SHP77 treated with DMSO at 0.1 percent for 48 hours (cell line): ENCODE measurements around the gene CD58.

Experiments
- DNase-seq: peaks from one replicate; lab custom pipeline; 2025; lab: John Stamatoyannopoulos, UW

The CD58 gene

DNA sequence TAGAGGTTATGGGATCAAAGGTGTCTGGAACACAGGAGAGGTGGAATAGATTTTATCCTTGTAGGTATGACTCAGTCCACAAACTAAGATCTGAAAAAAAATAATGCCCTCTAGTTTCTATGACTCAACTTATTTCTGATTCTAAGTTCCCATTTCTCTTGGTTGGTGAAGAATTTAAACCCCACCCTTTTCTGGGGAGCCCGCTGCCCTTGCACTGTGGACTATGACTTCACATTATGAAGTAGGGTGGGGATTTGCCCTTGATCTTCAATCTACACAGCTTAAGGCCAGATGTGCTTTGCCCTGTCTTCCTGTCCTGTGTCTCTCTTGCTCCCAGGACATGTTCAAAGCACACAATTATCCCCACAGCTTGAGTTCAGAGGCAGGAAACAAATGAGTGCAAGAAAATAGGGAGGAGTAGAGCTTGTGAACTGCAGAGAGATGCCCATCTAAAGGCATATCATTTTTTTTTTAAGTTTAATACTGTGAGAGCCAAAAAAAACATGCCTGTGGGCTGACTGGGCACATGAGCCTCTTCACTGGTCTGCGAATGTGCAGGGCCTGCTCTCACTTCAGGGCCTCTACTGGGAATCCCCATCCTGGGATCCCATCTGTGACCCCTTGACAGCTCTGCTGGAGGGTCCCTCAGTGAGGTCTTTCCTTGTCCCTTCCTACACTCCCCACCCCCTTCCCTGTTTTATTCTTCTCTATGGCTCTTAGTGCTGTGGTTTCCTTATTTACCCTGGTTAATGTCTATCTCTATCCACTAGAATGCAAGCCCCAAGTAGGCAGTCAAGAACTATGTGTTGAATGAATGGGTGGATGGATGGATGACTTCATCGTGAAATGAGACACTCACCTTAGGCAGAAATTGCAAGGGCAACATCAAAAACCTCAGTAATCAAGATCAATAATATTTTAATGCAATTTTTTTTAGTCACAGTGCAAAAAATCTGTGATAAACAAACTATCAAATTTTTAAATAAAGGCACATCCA, 61.5 kb downstream of the CD58 start:
- DNase-seq, result no peak

DNA sequence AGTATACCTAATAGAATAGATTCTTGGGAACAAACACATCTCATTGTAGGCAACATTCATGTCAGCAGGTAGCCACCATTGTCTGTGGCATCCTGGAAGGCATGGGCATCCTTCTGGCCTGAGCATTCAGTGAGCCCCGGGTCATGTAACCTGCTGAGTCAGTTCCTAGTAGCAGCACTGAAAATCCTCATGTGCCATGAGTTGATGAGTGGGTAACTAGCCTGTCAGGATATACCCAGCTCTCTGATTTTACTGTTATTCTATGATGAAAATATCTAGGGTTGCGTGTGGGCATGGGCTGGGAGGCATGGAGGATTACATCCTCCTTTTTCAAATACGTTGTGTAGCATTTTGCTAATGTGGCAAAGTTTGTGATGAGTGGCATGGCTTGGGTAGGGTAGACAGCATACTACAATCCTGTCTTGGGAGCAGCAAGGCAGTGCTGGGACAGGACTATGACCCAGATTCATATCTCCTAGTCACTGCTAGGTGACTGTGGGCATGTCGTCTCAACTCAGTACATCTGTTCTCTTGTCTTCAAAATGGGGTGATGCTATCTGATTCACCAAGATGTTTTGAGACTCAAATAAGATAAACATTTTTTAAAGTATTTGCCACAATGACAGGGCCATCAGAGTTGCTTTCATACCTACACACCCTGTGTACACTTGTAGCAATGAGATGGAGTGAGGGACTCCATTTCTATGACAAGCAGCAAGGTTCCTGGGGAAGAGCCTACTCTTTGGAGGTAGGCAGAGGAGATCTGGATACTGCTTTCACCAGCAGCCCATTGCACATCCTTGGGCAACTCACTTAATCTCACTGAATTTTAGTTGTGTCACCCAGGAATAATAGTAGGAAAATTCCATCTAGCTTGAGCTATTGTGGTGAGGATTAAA, 62.5 kb downstream of the CD58 start:
- no peak for DNase-seq

DNA sequence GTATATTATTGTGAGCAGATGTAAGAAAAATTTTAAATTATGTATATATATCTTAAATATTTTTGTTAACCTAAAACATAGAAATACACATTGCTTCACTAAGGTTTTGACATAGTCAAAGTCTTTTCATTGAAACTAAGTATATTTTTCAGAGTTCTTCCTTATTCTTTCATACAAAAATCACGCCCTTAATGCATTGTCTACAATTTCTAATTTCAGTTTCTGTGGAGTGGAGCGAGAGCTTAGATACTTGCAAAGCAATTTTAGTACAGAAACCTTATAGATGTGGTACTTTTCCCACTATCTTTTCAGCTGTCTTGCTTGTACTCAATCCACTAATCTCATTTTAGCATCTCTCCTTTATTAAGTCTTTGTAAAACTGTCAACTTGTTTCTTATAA, 63.2 kb downstream of the CD58 start:
- DNase-seq, result no peak

- DNase-seq, result no peak
Observed at GRCh38 chr1:116506132-116507004, 64.5 kb downstream of the CD58 start.

- DNase-seq, result no peak
Observed at GRCh38 chr1:116504308-116505156, 66.3 kb downstream of the CD58 start.

GRCh38 chr1:116503546-116504307, 67.1 kb downstream of the CD58 start:
- DNase-seq, result no peak

DNA sequence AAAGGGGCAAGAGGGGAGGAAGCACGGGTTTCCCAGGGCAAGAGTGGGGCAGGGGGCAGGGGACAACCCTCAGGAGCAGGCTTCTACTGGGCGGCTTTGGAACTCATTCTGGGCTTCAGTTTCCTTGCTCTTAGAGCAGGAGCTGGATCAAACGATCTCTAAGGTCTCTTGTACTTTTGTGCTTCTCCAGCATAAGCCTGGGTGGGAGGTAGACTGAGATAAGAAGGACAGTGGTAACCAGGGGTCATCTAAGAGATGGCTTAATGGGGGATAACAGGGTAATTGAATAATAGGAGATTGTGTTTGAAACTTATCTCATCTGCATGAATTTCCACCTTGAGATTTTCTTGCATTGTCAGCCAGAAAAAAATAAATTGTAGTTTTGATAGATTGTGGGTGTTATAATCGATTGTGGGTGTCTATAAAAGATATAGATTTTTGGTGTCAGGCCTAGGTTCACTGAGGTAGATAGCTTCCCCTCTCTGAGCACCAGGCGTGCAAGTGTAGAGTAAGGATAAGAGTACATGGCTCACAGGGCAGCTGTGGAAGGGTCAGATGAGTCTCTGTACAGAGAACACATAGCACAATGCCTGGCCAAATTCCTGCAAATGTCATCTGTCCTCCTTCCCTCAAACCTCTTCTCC, 68.0 kb downstream of the CD58 start:
- no peak for DNase-seq

DNA sequence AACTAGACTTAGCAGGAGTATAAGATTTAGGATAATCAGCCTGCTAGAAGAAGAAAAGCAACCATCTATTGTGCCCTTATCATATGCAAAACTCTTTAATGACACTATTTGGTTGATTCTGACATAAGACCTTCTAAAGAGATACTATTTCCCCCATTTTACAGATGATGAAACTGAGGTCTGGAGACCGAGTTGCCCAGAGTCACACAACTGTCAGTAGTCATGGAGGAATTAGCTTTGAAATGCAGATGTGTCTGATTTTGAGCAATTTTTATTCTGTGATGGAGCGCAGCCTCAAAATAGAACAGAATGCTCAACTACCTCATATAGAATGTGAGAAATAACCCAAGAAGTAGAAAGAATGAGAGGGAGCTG, 69.0 kb downstream of the CD58 start:
- DNase-seq, result no peak

- DNase-seq, result no peak
Observed at GRCh38 chr1:116501125-116501869, 69.5 kb downstream of the CD58 start.

DNA sequence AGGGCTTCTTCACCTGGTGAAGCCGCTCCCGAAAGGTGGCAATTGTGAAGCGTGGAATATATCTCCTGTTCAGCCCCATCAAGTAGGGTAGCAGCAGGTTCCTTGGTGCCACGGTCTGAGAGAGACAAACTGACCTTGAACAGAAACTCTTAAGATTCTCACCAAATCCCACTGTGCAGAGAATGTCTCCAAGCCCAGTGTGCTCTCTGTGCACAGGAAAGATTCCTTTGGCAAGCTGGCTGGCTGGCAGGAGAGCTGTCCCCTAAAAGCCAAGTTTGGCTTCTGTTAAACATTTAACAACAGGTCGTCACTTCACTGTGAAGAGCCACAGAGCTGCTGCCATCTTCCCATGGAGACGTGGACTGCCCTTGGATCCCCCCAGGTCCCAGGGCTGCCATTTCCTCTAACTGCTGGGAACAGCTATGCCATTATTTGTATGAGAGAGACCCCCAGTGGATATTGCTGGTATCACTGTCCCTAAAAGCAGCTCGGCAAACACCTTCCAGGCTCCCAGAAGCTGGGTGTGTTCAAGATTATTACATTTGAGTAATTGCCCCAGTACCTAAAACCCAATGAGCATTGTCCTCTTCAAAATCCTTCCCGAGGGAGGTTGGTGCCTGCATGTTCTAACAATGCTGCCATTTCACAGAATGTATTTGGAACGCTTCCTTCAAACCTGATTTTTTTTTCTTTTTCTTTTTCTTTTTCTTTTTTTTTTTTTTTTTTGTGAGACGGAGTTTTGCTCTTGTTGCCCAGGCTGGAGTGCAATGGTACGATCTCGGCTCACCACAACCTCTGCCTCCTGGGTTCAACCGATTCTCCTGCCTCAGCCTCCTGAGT, 71.8 kb downstream of the CD58 start:
- DNase-seq, result peak; percentile 39

- no peak for DNase-seq
Observed at GRCh38 chr1:116497656-116498055, 73.2 kb downstream of the CD58 start.

- DNase-seq, result no peak
Observed at GRCh38 chr1:116496898-116497297, 73.9 kb downstream of the CD58 start.

DNA sequence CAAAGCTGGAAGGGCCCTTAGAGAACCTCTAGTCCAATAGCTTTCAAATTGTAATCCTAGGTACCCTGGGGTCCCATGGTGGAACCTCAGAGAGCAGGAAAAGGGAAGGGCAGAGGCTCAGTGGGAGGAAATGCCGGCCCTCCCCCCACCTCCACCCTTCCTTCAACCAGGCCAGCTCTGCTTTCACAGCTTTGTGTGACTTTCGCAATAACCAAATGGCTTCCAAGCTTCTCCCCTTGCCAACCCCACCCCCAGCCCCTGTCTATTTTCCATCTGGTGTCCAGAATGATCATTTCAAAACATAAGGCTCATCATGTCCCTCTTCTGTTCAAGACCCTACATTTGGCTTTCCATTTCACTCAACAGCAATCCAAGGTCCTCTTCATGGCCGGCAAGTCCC, 74.4 kb downstream of the CD58 start:
- DNase-seq, result no peak

DNA sequence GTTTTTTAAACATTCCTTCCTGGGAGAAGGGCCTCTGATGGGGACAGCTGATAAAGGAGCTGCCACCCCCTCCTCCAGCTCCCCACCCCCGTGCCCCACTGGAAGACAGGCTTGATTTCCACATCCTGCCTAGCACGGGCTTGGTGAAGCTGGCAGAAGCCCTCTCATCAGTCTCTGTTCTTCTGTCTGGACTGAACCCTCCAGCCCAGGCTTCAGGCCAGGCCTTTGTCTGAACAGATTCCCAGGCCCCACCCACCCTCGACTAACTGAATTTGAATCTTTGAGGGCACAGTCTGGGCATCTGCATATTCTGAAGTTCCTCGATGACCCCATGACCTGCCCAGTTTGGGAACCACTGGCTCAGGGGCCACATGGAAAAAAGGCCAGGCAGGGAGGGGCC, 75.3 kb downstream of the CD58 start:
- no peak for DNase-seq

- no peak for DNase-seq
Observed at GRCh38 chr1:116494745-116495144, 76.1 kb downstream of the CD58 start.

GRCh38 chr1:116494353-116494692, 76.5 kb downstream of the CD58 start:
- DNase-seq, result no peak

DNA sequence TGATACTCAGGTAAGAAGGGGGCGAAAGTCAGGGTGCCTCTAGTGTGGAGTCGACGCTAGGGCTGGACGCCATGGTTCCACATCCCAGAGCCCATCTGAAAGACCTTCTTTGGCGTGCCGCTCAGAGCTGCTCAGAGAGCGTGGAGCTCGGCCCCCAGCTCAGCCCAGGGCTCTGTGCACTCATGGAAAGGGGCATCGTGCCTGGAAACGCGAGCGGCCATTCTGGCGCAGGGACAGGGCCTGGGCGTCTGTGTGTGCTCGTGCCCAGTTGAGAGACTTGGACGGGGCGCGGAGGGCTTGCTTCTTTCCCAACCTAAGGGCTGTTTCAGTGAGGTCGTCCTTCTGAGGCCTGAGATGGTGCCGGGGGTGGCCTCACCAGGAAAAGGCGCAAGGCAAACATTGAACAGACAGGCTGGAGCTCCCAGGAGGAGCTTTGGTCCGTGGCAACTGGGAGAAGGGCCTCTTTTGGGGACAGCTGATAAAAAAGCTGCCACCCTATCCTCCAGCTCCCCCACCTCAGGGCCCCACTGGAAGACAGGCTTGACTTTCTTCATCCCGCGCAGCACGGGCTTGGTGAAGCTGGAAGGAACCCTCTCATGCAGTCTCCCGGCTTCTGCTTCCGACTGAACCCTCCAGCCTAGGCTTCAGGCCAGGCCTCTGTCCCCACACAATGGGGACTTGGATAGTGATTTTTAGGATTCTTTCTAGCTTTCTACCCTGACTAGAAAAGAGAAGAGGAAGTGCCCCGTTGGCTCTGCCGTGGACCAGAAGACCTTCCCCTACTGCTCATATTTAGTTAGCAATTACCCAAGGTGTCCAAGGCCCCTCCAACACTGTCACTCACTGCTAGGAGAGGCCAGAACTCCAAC, 77.1 kb downstream of the CD58 start:
- no peak for DNase-seq
